Hepatic stellate cell (primary cell): ENCODE data around the gene CMTM1.

Experiments
- DNase-seq: peaks from one replicate; pipeline ENCODE4 v3.0.0; 2011; ENCODE audit warnings: low spot score

The CMTM1 gene

DNA sequence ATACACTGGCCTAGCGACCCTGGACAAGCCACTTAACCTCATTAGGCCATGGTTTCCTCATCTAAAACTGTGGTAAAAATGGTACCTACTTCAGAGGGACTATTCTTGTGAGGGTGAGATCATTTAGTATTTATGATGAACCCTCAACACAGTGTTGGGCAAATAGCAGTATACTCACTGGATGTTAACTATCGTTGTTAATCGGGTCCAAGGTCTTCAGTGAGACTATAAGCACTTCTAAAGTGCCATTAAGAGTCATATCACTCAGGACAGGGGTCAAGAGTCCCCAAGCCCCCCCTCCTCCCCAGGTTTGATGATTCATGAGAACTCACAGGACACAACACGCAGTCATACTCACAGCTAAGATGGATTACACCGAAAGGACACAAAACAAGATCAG lies 27.3 kb upstream of the CMTM1 start:
- no peak for DNase-seq

DNA sequence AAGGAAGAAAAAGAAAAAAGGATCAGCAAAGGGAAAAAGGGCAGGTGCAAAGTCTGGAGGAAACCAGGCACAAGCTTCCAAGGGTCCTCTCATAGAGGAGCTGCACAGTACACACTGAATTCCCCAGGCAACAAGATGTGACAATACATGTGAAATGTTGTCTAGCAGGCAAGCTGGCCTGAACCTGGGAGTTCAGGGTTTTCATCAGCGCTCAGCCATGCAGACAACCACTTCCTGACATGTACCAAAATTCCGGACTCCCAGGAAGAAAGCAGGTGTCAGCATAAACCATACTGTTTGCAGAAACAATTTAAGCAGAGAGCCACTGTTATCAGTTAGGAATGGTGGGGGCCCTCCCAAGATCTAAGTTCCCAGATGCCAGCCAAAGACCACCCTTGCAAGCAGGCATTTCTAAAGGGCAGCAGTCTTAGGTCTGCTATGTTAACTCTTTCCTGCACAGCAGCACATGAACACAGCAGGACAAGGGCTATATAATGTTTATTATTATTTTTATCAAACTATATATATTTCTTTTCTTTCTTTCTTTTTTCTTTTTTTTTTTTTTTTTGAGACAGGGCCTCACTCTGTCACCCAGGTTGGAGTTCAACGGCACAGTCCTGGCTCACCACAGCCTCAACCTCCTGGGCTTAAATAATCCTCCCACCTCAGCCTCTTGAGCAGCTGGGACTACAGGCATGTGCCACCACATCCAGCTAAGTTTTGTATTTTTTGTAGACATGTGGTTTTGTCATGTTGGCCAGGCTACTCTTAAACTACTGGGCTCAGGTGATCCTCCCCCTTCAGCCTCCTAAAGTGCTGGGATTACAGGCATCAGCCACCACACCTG lies 26.4 kb upstream of the CMTM1 start:
- no peak for DNase-seq

DNA sequence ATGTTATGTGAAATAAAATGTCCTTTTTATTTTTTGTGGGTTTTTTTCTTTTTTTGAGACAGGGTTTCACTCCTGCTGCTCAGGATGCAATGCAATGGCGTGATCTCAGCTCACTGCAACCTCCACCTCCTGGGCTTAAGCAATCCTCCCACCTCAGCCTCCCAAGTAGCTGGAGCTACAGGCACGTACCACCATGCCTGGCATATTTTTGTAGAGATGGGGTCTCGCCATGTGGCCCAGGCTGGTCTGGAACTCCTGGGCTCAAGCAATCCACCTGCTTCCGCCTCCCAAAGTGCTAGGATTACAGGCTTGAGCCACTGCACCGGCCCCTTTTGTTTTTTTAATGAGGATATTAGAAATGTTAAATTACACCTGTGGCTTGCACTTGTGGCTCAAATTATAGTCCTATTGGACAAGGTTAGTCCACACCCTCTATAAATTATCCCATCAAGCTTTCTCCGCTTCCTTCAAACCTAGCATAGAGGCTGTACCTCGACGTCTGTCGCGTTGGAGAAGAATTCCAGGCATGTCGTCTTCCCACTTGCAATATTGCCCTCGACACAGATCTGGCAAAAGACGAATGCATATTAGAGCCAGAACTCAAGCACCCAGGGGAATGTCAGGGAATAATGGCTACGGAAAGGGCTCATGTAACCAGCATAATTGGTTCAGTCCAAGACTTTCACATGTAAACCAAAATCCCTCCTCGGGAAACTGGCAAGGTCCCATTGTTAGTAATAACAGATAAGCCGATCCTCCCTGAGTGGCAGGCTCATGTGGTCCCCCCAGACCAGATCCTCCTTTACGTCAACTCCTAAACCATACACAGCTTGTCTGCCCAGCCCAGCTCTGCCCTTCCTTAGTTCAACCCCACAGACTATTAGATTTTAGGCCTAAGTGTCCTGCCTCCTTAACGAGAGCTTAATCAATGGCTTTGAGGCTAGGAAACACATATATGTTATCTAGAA lies 24.6 kb upstream of the CMTM1 start:
- no peak for DNase-seq

DNA sequence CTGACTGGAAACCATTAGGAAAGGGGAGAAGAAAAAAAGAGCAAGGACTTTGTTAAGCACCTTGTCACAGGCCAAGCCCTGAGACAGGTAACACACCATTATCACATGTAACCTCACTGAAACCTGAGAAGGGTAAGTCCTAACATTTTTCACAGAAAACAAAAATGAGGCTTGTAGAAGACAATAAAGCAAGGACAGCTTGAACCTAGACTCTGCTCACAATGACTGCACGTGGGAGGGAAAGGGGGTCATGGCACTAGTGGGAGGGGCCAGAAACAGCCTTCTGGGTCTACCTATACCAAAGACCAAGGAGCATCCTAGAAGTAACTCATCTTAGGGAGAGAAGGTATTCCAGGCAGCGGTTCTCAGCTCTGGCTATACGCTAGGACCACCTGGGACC lies 23.8 kb upstream of the CMTM1 start:
- no peak for DNase-seq

DNA sequence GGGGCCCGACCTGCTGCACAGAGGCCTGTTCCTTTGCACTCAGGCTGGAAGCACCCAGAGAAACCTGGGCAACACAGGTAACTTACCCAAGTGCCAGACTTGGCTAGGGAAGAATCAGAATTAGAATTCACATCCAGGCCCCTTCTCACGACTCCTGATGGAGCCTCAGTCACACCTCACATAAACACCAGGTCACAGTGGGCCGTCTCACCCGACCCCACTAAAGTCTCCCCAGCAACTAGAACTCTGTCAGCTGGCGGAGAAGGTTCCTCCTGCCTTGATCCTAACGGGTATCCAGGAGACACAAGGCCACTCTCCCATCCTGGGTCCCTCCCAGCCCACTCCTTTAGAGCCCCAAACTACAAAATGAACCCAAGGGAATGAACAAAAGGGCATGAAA lies 22.7 kb upstream of the CMTM1 start:
- no peak for DNase-seq

DNA sequence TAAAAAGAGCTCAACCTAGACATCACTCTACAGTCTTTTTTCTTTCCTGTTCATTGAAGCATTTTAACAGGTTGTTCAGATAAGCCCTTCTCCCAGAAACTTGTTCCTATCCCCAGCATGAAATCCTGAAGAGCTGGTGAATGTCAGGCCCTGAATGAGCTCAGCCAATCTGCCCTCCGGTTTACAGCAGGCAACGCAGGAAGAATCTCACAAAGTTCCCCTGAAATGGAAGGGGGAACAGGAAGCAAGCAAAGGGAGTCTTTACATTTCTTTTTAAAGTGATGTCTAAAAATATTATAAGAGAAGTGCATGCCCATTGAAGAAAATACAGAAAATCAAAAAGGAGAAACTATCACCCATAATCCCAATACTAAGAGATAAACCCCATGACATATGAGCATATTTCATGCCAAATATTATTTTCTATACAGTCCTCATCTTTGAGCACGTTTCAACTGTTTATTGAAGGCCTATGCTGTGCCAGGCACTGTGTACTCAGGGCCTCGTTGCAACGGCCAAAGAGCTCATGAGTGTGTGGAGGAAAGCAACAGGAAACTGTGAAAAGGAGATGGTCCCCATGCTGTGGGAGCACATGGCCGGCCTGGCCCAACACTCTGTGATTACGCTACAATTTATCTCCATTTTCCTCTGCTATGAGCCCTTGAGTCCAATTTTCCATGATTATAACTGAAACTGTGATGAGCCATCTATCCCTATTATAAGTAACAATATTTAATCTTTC lies 22.1 kb upstream of the CMTM1 start:
- DNase-seq: no peak

DNA sequence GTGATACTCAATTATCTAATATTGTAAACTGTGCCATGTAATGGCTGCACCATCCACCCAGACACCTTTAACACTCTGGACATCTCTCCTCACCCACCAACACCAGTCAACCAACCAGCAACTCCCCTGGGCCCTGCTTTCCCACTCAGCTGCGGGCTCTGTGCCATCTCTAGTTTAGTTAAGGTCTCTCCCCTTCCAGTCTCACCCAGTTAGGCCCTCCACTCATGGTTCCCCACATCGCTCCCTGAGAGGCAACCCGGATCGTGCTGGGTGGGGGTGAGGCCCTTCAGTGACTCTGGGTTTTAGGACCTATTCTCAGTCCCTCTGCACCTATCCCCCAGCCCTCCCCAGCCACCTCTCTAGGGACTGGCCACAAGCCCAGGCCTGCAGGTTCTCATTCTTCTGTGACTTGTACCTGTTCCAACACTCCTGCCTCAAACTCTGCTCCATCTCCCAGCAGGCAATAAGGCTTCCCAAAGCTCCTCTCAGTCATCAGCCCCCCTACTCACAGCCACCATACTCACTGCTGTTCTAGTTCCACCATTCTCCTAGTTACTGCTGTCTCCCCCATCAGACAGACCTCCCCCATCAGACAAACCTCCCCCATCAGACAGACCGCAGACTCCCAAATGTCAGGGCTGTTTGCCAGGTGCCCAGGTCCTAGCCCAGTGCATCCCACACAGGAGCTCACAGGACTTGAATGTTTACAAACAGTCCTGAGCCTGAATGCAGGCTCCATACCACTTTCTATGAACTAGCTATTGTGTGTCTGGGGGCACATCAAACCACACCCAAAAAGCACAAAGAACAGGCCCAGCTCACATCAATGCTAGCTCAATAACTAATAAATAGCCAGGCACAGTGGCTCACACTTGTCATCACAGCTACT lies 18.9 kb upstream of the CMTM1 start:
- DNase-seq: no peak

DNA sequence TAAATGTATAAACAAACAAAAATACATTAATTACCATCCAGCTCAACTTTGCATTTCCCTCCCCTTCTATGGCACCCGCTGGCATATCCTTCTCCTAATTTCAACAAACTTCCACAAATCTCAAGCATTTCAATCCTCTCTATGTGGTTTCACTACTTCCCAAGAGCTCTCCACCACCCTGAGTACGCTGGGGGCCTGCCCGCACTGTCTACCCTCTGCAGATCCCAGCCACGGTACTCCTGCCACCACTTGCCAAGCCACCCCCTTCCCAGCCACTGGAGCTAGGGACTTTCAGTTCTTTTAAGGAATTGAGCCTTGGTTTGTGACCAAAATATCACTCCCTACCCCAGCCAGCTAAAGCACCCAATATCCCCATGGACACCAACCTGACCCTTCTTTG lies 18.2 kb upstream of the CMTM1 start:
- no peak for DNase-seq

DNA sequence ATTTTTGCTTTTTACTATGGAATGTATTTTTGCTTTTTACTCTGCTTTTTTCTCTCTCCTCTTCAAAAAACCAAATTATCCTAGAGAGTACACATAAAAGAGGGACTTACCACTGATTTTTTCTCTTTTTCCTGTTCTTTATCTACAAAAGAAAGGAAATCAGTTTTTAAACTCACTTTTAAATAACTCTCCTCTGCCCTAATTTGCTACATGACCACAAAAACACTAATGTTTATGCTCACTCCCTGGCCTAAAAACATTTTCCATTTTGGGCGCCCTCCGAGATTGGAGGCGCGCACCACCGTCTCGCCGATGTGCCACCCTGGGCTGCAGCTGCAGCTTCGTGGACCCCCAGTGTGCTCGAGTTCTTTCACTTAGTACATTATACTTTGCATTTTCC lies 17.4 kb upstream of the CMTM1 start:
- no peak for DNase-seq

DNA sequence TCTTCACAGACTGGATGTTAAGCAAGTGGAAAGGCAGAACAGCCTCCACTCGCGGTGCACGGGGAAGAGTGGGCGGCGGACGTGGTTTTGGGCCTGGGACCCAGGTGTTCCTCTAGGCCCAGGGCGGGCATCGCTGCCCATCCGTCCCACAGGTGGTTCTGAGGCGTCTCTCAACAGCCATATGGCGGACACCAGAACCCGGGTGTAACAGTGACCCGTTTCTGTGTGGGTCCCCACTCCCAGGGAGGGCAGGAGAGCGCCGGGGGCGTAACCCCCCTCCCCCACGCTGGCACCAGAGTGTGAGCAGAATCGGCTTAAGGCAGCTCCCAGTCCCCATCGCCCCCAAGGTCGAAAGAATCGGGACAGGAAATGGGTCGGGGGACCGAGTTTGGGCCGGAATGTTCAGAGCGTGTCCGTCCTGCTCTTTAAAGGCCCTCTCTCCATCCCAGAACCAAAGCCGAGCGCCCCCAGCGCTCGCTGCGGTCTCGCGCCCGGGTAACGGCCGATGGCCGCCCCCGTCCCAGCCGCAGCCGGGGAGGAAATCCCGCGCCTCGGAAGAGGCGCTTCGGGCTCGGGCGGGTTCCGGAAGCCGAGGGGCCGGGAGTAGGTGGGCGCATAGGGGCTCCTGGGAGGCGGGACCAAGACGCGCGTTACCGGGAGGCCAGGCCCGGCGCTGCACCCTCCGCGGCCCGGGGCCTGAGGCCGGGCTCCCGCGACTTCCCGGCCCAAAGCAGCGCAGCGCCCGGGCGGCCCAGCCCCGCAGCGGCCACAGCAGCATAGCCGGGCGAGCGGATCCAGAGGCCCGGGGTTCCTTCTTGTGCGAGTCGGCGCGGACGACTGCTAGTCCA lies 16.7 kb upstream of the CMTM1 start, which contains the start of gene TK2:
Gene TK2 (minus strand): TSS at position 839 of the 848 bp plus-strand sequence. CDS start 61 bp downstream, at position 778.
- peak; percentile 83 for DNase-seq

DNA sequence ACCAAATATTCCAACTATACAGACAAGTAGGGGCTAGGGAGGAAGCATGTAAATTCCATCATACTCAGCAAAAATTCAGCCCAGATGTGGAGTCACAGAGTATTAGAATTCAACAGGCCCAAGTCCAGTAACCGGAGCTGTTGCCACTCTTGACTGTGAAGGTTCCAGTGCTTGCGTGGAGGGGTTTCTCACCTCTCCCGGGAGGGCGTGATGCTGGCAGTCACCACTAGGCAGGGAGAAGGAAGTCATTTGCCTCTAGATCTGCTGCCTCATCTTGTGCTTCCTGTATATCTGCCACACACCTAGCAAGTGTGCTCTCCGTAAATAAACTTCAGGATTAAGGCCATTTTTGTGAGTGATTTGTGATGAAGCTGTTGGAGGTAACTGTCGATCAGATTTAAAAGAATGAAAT lies 14.9 kb upstream of the CMTM1 start:
- DNase-seq: no peak

DNA sequence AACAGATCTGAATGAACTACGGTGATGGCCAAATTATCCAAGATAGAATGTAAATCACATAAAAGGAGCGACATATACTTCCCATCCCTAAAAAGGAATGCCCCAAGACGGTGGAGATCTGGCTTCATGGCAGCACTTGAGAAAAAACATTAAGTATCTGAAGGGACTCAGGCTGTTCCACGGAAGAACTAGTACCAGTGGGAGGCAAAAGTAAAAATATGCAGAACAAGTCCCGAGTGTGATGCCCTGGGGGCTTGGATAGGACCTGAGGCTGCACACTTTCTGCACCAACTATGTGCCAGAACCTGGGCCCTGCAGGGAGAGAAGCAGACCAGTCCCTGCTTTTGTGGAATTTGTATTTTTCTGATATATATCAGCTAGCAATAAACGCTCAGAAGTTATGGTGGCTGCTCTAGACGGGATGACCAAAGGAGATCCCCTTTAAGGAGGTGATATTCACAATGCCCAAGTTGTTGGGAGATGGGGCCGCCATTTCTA lies 14.4 kb upstream of the CMTM1 start:
- no peak for DNase-seq

DNA sequence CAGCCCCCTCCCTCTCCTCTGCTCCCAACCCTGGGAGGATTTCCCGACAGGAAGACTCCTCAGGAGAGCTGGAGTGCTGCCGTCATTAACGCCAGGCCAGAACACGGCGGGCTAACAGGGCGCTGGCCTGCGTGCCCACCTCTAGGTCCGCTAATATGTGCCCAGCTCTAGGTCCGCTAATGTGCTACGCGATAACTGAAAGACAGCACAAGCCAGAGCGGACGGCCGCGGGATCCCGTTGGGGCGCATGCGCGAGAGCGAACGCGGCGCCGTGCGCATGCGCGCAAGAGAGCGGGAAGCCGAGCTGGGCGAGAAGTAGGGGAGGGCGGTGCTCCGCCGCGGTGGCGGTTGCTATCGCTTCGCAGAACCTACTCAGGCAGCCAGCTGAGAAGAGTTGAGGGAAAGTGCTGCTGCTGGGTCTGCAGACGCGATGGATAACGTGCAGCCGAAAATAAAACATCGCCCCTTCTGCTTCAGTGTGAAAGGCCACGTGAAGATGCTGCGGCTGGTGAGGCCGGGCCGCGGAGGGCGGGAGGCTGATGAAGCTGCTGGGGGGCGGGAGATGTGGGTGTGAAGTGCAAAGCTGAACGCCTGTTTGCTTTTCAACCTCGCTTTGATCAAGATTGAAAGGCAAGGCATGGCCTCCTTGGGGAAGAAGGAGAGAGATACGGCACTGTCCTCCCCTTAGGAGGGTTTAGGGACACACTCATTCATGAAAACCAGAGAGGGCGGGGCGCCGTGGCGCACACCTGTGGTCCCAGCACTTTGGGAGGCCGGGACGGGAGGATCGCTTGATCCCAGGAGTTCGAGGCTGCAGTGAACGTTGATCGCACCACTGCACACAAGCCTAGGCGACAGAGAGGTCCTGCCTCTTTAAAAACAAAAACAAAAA lies 13.7 kb upstream of the CMTM1 start, which contains the start of gene CKLF:
Gene CKLF (plus strand): TSS at position 291 of the 892 bp plus-strand sequence. CDS start 140 bp downstream, at position 431.
- DNase-seq: peak; percentile 98

DNA sequence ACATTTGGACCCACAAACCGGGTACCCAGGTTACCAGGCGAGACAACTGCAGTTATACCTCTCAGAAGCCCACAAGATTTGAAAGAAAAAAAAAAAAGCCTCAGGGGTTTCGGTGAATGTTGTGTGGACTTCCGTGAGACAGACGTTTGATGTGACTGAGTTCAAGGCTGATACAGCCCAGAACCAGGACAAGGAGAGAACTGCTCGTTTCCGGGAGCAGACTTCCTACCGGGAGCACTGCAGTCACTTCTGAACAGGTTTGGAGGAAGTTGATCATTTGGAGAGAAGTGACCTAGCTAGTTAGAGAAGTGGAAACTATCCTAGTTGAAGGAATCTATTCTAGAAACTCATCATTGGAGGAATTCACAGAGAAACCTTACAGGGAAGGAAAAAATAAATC lies 13.0 kb upstream of the CMTM1 start:
- no peak for DNase-seq

DNA sequence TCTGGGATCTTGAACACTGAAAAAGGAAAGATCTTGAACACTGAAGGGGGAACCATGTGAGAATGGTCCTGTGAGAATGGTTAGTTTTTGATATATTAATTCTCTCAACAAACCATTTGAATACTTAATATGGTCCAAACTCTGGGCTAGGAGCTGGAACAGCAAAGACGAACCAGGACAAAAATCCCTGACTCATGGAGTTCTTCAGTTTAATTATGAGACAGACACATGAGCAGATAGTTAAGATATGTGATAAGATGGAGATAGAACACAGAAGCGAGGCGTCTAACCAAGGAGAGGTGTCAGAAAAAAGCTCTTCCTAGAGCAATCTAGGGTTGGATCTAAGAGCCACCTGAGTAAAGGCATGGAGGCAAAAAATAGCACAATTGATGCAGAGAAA lies 12.2 kb upstream of the CMTM1 start:
- DNase-seq: no peak

DNA sequence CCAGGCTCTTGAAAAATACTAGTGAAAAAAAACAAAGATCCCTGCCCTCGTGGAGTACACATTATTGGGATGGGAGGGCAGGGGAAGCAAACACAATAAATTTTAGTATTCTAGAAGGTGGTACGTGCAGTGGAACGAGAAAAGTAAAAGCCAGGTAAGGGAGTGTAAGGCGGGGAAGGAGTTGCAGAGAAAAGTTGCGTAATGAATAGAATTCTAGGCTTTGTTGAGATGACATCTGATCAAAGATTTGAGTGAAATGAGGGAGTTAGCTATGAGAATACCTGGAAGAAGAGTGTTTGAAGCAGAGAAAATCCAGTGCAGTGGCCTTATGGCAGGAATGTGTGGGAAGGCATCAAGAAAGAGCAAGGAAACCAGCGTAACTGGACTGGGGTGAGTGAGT lies 11.7 kb upstream of the CMTM1 start:
- DNase-seq: no peak

DNA sequence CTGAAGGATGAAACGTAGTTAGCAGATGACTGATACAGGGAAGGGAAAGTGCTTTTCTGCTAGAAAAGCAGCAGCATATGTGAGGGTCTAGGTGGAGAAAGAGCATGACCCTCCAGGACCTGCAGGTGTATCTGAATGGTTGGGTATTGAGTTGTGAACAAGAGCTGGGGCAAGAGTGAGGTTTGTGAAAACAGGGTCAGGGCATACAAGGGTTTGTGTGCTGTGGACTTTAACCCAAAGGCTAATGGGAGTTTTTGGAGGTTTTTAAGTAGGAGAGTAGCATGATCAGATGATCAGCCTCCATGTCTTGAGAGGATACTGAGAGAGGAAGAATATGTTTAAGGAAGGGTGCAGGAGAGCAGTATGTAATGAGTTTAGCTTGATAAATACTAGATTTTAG lies 6.1 kb upstream of the CMTM1 start:
- DNase-seq: no peak

DNA sequence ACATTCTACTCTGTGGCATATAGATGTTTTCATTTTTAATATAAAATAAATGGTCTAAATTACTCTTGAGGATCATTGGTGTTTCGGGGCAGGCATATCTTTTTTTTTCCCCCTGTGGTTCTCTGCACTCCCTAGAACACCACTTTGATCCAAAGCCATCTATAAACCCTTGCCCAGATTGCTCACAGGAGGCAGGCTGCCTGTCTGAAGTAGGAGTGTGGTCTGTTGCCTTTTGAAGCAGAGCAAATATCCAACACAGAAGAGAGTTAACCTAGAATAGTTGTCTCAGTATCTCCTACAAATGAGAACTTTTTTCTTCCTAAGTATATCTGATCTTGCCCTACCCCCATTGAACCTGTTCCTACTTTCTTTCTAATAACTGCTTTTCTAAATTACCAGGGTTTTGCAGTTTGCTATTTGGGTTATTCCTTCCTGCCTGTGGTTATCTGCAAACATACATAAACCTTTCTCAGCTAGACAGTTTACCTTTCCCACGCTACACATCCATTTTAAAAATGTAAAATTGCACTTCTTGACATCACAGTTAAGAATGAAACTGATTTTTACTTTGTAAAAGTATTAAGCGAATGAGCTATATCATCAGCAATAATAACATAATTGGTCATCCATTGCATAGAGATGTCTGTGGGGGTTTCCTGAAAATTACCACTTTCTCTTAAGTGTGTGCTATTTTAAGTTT lies 4.7 kb upstream of the CMTM1 start:
- DNase-seq: no peak
